GM10847 (cell line): ENCODE data around the gene UFSP2.
A peak's percentile ranks its signal among the peaks of the same experiment; 100 is the strongest.

Experiments
- POLR2A ChIP-seq: IDR thresholded peaks from 2 replicates; pipeline ENCODE4 v1.6.1; 2011; ENCODE audit not compliant: insufficient read length; ENCODE audit errors: extremely low read depth

Gene UFSP2

DNA sequence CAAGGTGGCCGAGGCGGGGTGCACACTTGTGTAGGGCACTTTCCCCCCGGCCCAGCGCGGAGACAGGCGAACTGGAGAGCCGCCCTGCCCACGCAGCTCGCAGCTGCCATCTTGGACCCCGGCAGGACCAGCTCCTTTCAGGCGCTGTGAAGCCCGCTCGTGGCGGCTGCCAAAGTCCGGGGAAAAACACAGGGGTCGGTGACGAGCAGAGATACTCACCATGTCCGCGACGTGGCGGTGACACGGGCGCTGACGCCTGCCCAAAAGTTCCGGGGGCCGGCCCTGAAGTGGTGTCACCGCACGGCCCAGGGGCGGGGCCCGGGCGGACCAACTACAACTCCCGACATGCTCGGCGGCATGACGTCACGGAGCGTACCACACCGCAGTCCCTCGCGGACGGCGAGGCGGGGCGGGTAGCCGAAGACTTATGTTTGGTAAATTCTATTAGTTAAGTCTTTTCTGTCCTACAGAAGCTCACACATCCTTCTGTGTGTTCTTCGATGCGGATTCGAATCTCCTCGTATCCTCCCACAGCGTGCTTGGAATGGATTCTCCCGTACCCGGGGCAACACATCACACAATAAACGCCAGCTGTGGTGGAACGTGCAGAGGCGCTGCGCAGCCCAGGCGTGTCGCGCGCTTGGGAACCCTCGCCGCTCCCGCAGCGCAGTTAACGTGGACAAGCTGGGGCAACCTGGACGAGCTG, at the start of gene UFSP2:
TSS of gene UFSP2 (minus strand) at position 318 of the 706 bp plus-strand sequence. CDS start at position 222, 96 bp downstream.
- TF ChIP-seq POLR2A = peak; percentile 45

DNA sequence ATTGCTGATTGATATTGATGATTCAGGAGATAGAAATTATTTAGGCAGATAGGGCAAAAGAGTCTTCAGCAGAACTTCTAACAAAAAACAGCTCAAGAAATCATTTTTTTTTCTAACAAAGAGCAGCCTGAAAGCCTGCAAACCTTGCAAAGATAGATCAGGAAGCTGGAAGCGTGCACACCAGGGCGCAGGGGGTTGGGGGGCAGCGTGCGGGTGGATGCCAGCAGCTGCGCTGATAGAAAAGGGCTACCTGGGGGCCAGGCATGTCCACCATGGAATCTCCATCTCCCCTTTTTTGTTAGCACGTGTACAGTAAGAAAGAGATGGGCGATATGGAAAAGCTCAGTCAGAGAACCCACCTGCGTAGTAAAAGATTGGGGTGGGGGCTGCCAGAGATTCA, 47.5 kb upstream of the UFSP2 start:
- no peak for TF ChIP-seq POLR2A

DNA sequence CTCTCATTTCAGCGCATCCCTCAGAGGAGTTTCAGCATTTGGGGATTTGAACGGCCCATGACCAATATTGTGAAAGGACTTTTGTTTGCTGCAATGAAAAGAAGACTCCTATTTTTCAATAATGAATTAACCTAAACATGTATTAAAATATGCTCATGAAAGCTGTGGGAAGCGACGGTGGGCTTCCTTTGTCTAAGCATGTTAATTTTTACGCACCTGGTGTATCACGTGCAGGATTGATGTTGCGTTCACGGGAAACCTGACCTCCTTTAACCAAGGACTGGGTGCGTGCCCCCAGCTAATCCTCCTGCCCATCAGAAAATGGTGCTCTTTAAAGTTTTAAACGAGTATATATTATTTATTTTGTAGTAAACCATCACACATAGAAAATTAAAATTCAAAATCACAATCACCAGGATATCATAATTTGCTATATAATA, 46.4 kb upstream of the UFSP2 start:
- TF ChIP-seq POLR2A = no peak

GRCh38 chr4:185471235-185472102, 45.7 kb upstream of the UFSP2 start, which contains the start of gene CCDC110:
CCDC110 (minus strand) TSS chr4:185471733; CDS start chr4:185471683, 50 bp downstream.
- TF ChIP-seq POLR2A = no peak

- no peak for TF ChIP-seq POLR2A
Measured at GRCh38 chr4:185470501-185471195, 44.9 kb upstream of the UFSP2 start.

DNA sequence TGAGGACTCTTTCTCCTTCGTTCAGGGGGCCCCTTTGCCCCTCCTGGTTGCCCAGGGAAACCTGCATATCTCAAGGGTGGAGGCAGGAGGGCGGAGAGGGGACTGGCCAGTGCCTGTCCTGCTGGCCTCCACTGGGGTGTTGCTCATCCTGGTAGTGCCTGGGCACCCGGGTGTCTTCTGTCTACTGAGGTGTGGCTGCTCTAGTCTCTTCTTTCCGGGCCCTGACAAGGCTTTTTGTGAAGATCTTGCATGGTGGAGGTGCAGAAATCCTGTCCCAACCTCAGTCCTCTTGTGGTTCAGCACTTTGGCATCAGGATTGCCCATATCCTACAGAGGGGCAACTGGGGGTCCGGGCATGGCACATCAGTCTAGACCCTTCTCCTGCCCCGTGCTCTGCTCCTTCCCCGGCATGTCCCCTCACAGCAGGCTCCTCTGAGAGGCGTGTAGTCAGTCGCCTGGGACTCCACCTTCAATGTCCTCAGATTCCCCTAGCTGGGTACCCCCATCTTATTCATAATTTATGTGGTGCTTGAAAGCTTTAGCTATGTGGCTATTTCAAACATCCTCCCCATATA, 43.9 kb upstream of the UFSP2 start:
- no peak for TF ChIP-seq POLR2A

DNA sequence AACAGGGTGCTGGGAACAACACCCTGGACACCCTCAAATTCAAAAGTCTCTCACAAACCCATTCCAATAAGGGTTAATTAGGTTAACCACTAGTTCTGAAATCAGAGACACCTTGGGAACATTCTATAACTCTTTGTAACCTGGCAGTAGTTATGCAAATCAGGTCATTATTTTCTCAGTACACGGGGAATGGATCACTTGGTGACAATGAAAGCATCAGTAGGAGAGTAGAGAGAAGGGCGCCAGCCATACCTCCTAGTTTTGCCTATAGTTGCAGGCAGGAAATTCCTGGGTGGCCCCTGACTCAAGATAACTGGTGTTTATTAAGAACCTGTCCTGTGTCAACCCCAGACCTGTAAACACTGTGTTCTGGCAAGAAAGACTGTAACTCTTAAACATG, 43.2 kb upstream of the UFSP2 start:
- no peak for TF ChIP-seq POLR2A

DNA sequence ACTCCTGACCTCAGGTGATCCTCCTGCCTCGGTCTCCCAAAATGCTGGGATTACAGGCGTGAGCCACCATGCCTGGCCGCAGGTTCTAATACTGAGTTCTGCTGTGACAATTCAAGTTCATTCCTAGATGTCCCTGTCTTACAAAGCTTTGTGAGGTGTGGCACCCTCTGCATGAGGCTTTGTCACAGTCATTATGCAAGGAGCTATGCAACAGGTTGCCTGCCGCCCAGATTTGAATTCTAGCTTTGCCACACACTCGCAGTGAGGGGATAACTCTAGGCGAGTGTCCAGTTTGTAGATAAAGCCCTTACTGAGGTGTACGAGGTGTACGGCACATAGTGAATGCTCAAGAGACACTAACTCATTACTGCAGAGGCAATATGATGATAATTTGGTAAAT, 42.2 kb upstream of the UFSP2 start:
- no peak for TF ChIP-seq POLR2A

- TF ChIP-seq POLR2A = no peak
Measured at GRCh38 chr4:185467101-185467500, 41.3 kb upstream of the UFSP2 start.

- no peak for TF ChIP-seq POLR2A
Measured at GRCh38 chr4:185465707-185466106, 39.9 kb upstream of the UFSP2 start.

- no peak for TF ChIP-seq POLR2A
Measured at GRCh38 chr4:185464887-185465286, 39.1 kb upstream of the UFSP2 start.

DNA sequence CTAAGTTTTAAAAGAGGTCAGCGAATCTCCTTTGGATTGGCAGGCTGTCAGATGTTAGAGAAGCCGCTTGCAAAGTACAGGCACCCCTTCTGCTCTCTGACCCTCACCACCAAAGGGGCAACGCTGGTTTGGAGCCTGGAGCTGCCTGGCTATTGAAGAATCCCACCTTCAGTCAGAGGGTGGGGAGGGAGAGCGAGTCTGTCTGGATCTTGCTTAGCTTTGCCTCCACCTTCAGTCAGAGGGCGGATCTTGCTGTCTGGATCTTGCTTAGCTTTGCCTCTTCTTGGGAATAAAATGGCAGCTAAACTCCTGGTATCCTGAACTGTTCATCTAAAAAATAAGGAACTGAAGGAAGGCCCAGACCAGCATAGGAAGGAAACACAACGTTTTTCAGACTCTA, 38.4 kb upstream of the UFSP2 start:
- TF ChIP-seq POLR2A = no peak

GRCh38 chr4:185463541-185463940, 37.8 kb upstream of the UFSP2 start:
- TF ChIP-seq POLR2A = no peak

GRCh38 chr4:185461565-185461964, 35.8 kb upstream of the UFSP2 start:
- TF ChIP-seq POLR2A = no peak

DNA sequence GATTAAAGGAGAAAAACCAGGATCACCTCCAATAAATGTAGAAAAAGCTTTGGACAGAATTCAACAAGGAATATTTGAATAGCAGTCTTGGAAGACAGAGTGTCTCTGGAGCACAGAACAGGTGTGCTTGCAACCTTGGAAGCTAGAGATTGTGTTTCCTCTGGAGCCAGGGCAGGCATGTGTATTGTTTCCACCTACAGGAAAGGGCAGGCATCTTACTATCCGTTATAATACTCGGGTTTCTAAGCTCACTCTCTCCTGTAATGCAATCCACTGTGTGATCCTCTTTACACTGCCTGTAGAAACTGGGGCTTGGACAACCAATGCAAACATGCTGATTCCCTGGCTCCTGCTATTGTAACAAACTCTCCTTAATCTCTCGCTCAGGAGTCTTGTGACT, 31.4 kb upstream of the UFSP2 start:
- TF ChIP-seq POLR2A = no peak
